GM06990 (cell line): Measurements from ENCODE around the gene PLSCR3.
A peak's percentile ranks its signal among the peaks of the same experiment; 100 is the strongest.

Experiments used
- DNase-seq: peaks from one replicate; pipeline ENCODE4 v3.0.0-alpha.2; 2011; ENCODE audit not compliant: insufficient read length; ENCODE audit errors: extremely low read depth
- H3K27me3 ChIP-seq: replicated peaks from 2 replicates; pipeline ENCODE4 v1.6.0; 2011; ENCODE audit warnings: low read length; ENCODE audit not compliant: control insufficient read depth, insufficient read depth
- H3K36me3 ChIP-seq: 2 replicates; pipeline ENCODE4 v1.5.1; 2011; ENCODE audit warnings: low read length; ENCODE audit not compliant: control insufficient read depth, insufficient read depth
- H3K4me3 ChIP-seq: replicated peaks from 2 replicates; pipeline ENCODE4 v1.5.1; 2011; ENCODE audit warnings: low read depth, mild to moderate bottlenecking, control low read depth, low read length
- TF ChIP-seq, protein P1 (sequence below): IDR thresholded peaks from 2 replicates; pipeline ENCODE4 v1.5.1; 2011; ENCODE audit warnings: low read length, control low read depth, mild to moderate bottlenecking, inconsistent platforms; ENCODE audit not compliant: insufficient read depth, poor library complexity, severe bottlenecking

The PLSCR3 gene

DNA sequence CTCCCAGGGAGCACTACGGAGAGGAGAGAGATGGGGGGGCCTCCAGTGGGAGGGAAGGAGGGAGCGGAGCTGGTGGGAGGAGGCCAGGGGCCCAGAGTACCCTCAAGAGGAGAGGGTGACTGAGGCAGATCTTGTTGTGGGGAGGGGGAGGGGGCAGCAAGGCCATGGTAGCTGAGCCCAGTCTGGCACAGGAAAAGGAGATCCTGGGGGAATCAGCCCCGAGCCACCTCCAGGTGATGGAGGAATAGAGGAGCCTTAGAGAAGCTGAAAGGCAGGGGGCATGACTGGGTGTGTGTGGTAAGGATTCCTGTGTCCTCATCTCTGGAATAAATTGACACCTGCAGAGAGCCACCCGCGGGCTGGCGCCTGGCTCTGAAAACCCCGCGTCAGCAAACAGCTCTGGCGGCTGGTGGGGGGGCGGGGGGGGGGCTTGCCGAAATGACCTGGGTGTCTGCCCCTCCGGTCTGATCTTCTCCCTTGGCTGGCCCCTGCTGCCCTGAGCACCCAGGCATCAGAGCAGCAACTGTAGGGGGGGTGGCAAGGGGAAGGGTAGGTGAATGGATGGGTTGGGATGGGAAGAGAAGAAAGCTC, 12.0 kb upstream of the PLSCR3 start:
- TF ChIP-seq, protein P1, sequence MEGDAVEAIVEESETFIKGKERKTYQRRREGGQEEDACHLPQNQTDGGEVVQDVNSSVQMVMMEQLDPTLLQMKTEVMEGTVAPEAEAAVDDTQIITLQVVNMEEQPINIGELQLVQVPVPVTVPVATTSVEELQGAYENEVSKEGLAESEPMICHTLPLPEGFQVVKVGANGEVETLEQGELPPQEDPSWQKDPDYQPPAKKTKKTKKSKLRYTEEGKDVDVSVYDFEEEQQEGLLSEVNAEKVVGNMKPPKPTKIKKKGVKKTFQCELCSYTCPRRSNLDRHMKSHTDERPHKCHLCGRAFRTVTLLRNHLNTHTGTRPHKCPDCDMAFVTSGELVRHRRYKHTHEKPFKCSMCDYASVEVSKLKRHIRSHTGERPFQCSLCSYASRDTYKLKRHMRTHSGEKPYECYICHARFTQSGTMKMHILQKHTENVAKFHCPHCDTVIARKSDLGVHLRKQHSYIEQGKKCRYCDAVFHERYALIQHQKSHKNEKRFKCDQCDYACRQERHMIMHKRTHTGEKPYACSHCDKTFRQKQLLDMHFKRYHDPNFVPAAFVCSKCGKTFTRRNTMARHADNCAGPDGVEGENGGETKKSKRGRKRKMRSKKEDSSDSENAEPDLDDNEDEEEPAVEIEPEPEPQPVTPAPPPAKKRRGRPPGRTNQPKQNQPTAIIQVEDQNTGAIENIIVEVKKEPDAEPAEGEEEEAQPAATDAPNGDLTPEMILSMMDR, result no peak
- Histone ChIP-seq H3K4me3 (no peak overlapping the region), H3K27me3 (no peaks in the 10 kb centered on the region; the same call in none of the 2 replicates), H3K36me3 (no peaks in the 10 kb centered on the region)
- no peak for DNase-seq

DNA sequence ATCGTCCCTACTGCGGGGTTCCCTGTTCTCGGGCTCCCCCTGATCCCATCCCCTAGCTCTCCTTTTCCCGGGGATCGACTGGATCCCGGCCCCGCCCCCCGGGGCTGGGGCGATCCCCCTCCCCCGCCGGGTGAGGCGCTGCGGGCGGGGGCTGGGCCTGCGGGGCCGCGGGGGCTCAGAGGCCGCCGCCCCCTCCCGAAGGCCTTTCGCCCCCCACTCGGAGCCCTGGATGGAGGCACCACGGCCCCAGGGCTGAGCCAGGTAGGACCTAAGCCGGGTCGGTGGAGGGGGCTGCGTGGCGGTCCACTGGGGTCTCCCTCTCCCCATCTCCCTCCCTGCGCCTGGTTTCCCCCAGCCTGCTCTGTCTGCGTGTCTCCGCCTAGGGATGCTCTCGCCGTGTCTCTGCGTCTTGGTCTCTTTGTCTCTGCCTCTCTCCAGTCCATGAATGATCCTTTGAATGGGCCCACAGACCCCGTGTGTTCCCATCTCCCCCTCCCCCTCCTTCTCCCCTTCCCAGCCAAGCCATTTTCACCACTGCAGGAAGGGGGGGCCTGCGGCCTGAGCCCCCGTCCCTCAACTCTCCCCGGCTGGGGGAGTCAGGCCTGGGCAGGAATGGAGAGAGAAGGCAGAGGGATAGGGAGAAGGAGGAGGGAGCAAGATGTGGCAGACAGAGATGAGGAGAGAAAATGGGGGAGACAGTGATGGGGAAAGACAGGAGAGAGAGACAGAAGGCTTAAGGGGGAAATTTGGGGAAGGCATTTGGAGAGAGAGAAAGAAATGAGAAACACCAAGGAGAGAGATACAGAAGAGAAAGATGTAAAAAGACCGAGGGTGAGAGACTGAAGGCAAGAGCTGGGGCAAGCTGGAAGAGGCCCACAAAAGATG, 11.3 kb upstream of the PLSCR3 start:
- Histone ChIP-seq H3K27me3 (no peaks in the 10 kb centered on the region; the same call in none of the 2 replicates), H3K4me3 (peak overlapping the region; percentile 93; the same call in 1 of the 2 replicates), H3K36me3 (no peaks in the 10 kb centered on the region)
- DNase-seq, result no peak
- TF ChIP-seq, protein P1, result no peak

DNA sequence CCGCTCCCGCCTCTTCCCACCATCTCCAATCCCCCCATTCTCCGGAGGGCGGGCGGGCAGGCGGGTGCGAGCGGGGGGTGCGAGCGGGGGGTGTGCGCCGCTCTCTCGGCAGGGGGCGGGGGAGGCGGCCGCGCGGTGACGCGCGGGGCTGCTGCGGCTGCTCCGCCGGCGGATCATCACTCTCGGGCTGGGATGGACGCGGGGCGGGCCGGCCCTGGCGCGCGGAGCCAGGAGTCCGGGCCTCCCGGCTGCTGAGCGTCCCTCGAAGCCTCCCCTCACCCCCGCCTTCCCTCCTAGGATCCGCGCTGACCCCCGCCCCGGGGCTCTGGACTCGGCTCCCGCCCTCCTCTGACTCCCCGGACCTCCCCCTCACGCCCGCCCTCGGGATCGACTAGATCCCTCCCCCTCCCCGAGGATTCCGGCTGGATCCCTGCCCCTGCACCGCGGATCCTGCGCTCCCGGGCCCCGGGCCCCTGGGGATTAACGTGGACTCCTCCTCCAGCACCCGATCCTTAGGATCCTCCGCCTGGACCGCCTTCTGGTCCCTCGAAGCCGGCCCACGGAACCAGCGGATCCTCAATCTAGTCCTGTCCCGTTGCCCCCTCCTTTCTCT, 10.5 kb upstream of the PLSCR3 start:
- DNase-seq, result no peak
- TF ChIP-seq, protein P1, result no peak
- H3K36me3 ChIP-seq, result no peaks in the 10 kb centered on the region
- H3K4me3 ChIP-seq, result peak overlapping the region; percentile 93
- no peaks in the 10 kb centered on the region; the same call in 1 of the 2 replicates for H3K27me3 ChIP-seq

DNA sequence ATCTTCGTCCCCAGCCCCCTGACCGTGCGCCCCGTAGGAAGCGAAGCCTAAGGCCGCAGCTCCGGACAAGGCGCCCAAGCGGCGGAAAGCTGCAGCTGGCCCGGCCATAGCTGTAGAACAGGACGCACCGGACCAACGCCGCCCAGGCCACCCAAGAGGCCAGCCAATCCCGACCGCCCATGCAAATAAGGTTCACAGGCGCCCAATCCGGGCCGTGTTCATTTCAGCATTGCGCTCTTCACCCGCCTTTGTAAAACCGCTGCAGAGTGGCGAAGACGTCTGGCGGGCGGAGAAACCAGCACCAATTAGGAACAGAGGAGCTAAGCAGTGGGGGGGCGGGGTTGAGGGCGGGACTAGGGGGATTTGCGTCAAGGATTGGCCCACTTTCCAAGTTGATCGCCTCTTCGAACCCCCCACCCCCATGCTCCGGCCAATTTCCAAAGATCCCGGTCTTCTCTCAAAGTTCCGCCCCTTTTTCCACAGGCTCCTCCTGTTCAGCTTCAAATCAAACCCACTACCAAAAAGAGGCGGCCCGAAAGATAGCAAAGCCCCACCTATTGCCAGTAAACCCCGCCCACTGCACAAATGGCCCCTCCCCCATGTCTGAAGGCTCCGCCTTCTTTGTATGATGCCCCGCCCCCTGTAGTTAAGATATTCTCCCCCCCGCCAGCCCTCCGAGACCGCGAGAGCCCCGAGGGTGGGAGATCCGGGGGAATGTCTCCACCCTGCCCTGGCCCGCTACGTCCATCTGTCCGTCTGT, 9.8 kb upstream of the PLSCR3 start, which contains the start of gene TMEM256:
Gene TMEM256, minus strand, starts transcription at position 121 of the 760 bp plus-strand sequence. Its CDS starts 13 bp downstream, at position 108.
- TF ChIP-seq, protein P1, result no peak
- DNase-seq, result peak; percentile 91
- Histone ChIP-seq H3K36me3 (no peaks in the 10 kb centered on the region), H3K4me3 (peak within 1 kb of the TSS; percentile 93), H3K27me3 (no peaks in the 10 kb centered on the region; the same call in 1 of the 2 replicates)

DNA sequence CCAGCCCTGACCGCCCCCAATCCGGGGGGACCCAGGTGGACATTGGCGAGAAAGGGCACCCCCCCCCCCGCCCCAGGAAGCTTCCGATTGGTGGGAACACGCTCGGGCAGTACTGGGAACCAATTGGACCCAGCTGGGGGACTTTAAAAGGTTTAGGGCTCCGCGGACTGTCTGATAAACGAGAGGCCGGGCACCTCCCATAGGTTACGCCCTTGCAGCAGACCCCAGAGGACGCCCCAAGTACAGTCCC, 9.3 kb upstream of the PLSCR3 start:
- peak overlapping the region; percentile 93 for H3K4me3 ChIP-seq
- no peak for DNase-seq
- no peaks in the 10 kb centered on the region; the same call in 1 of the 2 replicates for H3K27me3 ChIP-seq
- no peaks in the 10 kb centered on the region for H3K36me3 ChIP-seq
- TF ChIP-seq, protein P1, result no peak
